Mesothelial cell of epicardium (in vitro differentiated cells): ENCODE data around the gene HDAC9. TPM values are rescaled to one million over a fixed set of nuclear protein-coding genes. Genes with fewer than 3 reads are reported as not detected.

Source experiments
- DNase-seq, 2 experiments: peaks; one replicate each; pipeline ENCODE4 v3.0.0; 2021; ENCODE audit warnings: low spot score in 2 of 2; ENCODE audit not compliant: unreplicated experiment in 2 of 2
- H3K27ac Mint-ChIP-seq: 2 replicates; pipeline ENCODE4 v1.8.0; 2021; ENCODE audit warnings: mixed read lengths
- H3K27me3 Mint-ChIP-seq: 2 replicates; pipeline ENCODE4 v1.8.0; 2021; ENCODE audit warnings: low read depth, mixed read lengths
- H3K36me3 Mint-ChIP-seq: 2 replicates; pipeline ENCODE4 v1.8.0; 2021; ENCODE audit warnings: mixed read lengths
- H3K4me1 Mint-ChIP-seq: 2 replicates; pipeline ENCODE4 v1.8.0; 2021; ENCODE audit warnings: mixed read lengths
- H3K4me3 Mint-ChIP-seq: 2 replicates; pipeline ENCODE4 v1.8.0; 2021; ENCODE audit warnings: mild to moderate bottlenecking, moderate library complexity, mixed read lengths
- H3K9me3 Mint-ChIP-seq: 2 replicates; pipeline ENCODE4 v1.8.0; 2021; ENCODE audit warnings: mixed read lengths
- total RNA-seq: library from RNA; stranded (reverse); gene quantifications from 3 replicates; pipeline ENCODE4 v1.2.1, GENCODE V29; 2021
- TF ChIP-seq, protein P1 (sequence below): fragments of 200-600 bp; sonication (generic); IDR thresholded peaks from one replicate; pipeline ENCODE4 v1.5.0; 2021; ENCODE audit warnings: antibody characterized with exemption; ENCODE audit not compliant: unreplicated experiment

The HDAC9 gene
- total RNA-seq, 1 donor from 2014 or later: 37.4 TPM

DNA sequence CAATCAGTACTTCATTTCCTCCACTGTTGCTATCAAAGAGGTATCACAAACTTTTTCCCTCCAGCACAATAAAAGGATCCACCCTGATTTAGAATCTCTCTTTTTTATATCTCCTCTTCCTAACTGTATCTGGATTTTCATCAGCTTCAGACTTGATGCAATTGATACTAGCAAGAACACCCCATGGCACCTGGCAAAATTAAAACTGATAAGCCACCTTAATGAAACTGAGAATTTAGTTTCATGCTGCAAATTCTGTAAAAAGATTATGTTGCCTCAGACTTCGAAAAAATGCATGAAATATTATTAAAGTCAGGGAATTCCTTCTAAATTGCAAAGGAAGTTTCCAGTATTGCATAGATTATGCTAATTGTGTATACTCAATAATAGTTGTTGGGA, 277.0 kb downstream of the HDAC9 start:
- Mint-ChIP-seq H3K4me1 (peaks cover 23% of the 10 kb centered on the region), H3K9me3 (no peaks in the 10 kb centered on the region)
- TF ChIP-seq, protein P1, sequence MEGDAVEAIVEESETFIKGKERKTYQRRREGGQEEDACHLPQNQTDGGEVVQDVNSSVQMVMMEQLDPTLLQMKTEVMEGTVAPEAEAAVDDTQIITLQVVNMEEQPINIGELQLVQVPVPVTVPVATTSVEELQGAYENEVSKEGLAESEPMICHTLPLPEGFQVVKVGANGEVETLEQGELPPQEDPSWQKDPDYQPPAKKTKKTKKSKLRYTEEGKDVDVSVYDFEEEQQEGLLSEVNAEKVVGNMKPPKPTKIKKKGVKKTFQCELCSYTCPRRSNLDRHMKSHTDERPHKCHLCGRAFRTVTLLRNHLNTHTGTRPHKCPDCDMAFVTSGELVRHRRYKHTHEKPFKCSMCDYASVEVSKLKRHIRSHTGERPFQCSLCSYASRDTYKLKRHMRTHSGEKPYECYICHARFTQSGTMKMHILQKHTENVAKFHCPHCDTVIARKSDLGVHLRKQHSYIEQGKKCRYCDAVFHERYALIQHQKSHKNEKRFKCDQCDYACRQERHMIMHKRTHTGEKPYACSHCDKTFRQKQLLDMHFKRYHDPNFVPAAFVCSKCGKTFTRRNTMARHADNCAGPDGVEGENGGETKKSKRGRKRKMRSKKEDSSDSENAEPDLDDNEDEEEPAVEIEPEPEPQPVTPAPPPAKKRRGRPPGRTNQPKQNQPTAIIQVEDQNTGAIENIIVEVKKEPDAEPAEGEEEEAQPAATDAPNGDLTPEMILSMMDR: no peak

DNA sequence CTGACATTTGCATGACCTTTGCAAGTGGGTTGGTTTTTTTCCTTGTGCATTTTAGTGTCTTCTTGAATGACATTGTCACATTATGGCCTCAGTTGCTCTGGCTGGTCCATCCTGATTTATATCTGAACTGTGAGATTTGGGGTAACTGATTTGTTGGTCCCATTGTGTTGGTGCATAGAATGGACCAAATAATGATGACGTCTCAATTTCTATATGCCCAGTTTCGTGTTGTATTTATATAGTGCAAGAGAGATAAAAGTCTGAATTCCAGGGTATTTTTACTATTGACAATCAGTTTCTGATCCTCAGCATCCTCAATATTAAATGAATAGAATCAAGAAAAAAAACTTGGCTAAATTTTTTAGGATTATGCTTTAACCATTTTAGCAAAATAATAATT, 281.8 kb downstream of the HDAC9 start:
- Mint-ChIP-seq H3K27me3 (no peaks in the 10 kb centered on the region), H3K9me3 (no peaks in the 10 kb centered on the region), H3K27ac (no peak overlapping the region)

More for the DNA sequence above, 277.0 kb downstream of the HDAC9 start:
- Mint-ChIP-seq H3K27ac (no peak overlapping the region), H3K4me3 (no peak overlapping the region), H3K27me3 (no peaks in the 10 kb centered on the region), H3K36me3 (no peaks in the 10 kb centered on the region)
- DNase-seq: no peak

DNA sequence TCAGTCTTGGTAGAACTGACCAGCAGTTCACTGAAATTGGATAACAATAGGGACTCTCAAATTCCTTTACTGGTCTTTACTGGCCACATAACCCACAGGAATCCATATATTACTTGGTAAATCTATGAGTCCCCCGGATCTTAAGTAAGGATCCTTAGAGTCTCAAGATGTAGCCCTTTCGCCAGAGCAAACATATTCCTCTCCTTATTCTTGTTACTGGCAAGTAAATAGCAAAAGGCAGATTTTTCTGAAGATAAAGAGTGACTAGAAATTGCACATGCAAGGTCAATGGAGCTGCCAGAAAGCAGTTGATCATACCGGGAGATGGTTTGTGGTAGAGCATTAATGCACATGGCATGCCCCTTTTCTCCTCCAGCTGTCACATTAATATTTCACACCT, 283.0 kb downstream of the HDAC9 start:
- Mint-ChIP-seq H3K4me1 (peaks cover 16% of the 10 kb centered on the region), H3K9me3 (no peaks in the 10 kb centered on the region), H3K4me3 (no peak overlapping the region), H3K36me3 (no peaks in the 10 kb centered on the region), H3K27ac (no peak overlapping the region), H3K27me3 (no peaks in the 10 kb centered on the region)
- TF ChIP-seq, protein P1: no peak
- DNase-seq: no peak

More for the DNA sequence above, 281.8 kb downstream of the HDAC9 start:
- H3K36me3 Mint-ChIP-seq: no peaks in the 10 kb centered on the region
- no peak overlapping the region for H3K4me3 Mint-ChIP-seq
- no peak for DNase-seq
- H3K4me1 Mint-ChIP-seq: peaks cover 9% of the 10 kb centered on the region
- TF ChIP-seq, protein P1: no peak

DNA sequence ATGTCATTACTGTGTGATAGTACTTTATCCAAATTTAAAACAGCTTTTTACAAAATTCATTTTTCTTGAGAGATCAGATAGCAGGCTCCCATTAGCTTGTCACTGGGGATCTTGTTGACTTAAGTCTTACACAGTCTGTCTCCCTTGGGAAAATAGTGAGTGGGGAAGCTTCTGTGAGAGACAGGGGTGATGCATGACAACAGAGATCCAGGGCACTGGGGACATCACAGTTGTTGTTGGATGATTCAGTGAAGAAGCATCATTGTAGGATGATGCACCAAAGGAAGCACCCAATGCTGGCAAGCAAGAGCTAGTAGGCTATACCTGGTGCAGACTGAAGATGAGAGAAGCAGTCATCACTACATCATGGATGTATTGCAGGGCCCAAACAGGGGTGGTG, 284.7 kb downstream of the HDAC9 start:
- no peaks in the 10 kb centered on the region for H3K27me3 Mint-ChIP-seq
- no peak overlapping the region for H3K4me3 Mint-ChIP-seq
- peaks cover 20% of the 10 kb centered on the region for H3K4me1 Mint-ChIP-seq
- no peak for DNase-seq
- no peaks in the 10 kb centered on the region for H3K9me3 Mint-ChIP-seq
- H3K36me3 Mint-ChIP-seq: no peaks in the 10 kb centered on the region
- TF ChIP-seq, protein P1: no peak
- H3K27ac Mint-ChIP-seq: no peak overlapping the region

DNA sequence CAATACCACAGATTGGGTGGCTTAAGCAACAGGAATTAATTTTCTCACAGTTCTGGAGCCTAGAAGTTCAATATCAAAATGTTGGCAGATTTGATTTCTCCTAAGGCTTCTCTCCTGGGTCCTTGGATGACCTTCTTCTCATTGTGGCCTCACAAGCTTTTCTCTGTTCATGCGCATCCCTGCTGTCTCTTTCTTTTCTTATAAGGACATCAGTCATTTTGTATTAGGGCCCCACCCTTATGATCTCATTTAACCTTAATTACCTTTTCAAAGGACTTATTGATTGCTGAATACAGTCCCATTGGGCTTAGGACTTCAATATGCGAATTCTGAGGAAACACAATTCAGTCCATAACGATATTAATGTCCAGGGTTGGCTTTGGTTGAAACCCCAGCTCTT, 285.4 kb downstream of the HDAC9 start:
- Mint-ChIP-seq H3K27me3 (no peaks in the 10 kb centered on the region), H3K4me3 (no peak overlapping the region), H3K9me3 (no peaks in the 10 kb centered on the region), H3K36me3 (no peaks in the 10 kb centered on the region), H3K27ac (no peak overlapping the region), H3K4me1 (peaks cover 20% of the 10 kb centered on the region)
- TF ChIP-seq, protein P1: no peak
- no peak for DNase-seq

DNA sequence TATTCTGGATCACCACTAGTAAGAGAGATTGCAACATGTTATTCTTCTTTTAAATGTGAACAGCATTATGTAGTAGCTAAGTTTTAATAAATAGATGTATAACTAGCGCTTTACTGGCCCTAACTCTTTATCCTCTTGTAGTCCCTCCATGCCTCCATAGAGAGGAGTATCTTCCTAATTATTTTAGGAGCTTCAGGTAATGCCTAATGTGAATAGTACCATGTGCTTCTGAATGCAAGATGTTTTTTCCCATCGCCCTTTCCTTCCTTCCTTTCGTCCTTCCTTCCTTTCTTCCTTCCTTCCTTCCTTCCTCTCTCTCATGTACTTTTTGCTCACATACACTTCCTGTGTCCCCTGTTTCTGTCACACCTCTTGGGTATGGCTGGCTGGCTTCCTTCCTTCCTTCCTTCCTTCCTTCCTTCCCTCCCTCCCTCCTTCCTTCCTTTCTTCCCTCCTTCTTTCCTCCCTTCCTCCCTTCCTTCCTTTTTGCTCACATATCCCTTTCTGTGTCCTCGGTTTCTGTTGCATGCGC, 290.7 kb downstream of the HDAC9 start:
- H3K27me3 Mint-ChIP-seq: no peaks in the 10 kb centered on the region
- H3K4me3 Mint-ChIP-seq: no peak overlapping the region
- H3K4me1 Mint-ChIP-seq: peaks cover 30% of the 10 kb centered on the region
- H3K36me3 Mint-ChIP-seq: no peaks in the 10 kb centered on the region
- no peak overlapping the region for H3K27ac Mint-ChIP-seq
- TF ChIP-seq, protein P1: no peak
- DNase-seq: no peak
- H3K9me3 Mint-ChIP-seq: peaks cover 3% of the 10 kb centered on the region
